Measurements from ENCODE around the gene SPDYE6.
"Not testable (repeated sequence)": the region's sequence is repeated elsewhere in the genome, so short reads cannot be mapped to it uniquely, and the experiment has no call there.

SPDYE6 gene

DNA sequence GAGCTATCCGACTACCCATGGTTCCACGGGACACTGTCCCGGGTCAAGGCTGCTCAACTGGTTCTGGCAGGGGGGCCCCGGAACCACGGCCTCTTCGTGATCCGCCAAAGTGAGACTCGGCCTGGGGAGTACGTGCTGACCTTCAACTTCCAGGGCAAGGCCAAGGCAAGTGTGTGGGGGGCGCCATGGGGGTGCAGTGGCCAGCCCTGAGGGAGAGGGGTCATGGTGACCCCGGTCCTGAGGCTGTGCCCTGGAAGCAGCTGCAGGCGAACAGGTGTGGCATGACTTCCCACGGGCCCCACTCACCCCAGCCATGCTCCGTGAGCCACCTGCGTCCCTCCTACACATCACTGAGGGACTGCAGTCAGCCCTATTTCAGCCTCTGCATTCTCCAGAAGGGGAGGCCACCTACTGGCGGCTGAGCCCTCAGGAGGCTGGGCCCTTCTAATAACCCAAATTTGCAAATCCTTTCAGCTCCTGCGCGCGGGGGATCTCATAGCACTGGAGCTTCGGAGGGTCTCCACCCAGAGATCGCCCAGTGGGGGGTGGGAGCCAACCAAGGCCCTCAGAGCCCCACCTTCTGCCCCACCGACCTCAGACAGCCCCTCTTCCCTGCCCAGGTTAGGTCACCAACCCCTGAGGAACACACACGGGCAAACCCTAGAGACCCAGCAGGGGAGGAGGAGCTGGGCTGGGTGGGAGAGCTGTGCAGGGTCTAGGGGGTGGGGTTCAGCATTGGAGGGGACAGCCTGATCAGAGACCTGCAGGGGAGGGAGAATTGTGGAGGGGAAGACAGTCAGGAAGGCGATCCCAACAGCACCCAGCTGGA is 38.8 kb downstream of the SPDYE6 start:
- no peak for DNase-seq

DNA sequence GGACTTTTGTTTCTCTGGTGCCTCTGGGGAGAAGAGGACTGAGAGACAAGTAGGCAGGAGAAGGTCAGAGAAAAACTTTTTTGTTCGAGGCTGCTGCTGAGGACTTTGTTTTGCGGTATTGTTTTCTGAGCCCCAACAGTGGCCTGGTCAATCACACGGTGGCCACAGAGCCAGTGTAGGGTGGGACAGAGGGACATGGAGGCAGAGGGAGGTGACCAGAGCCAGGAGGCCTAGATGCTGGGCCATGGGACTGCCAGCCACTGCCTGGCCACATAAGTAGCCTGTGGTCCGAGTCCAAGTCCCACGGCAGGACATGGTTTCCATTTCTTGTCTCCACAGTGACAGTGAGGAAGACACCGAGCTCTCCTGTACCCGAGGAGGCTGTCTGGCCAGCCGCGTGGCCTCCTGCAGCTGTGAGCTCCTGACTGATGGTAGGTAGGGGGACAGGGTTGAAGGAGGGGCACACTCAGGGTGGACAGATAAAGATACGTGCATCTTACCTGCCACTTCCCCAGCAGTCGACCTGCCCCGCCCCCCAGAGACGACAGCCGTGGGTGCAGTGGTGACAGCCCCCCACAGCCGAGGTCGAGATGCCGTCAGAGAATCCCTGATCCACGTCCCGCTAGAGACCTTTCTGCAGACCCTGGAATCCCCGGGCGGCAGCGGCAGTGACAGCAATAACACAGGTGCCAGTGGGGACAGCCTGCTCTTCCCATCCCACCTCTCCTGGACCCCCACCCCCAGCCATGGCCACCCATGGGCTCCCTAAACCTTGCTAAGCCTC is 42.1 kb downstream of the SPDYE6 start:
- DNase-seq: no peak

GRCh38 chr7:102312317-102312716 is 43.9 kb downstream of the SPDYE6 start:
- no peak for DNase-seq

GRCh38 chr7:102310414-102310815 is 45.8 kb downstream of the SPDYE6 start:
- peak; percentile 92 for DNase-seq

GRCh38 chr7:102306916-102307677 is 49.1 kb downstream of the SPDYE6 start:
- DNase-seq: no peak

DNA sequence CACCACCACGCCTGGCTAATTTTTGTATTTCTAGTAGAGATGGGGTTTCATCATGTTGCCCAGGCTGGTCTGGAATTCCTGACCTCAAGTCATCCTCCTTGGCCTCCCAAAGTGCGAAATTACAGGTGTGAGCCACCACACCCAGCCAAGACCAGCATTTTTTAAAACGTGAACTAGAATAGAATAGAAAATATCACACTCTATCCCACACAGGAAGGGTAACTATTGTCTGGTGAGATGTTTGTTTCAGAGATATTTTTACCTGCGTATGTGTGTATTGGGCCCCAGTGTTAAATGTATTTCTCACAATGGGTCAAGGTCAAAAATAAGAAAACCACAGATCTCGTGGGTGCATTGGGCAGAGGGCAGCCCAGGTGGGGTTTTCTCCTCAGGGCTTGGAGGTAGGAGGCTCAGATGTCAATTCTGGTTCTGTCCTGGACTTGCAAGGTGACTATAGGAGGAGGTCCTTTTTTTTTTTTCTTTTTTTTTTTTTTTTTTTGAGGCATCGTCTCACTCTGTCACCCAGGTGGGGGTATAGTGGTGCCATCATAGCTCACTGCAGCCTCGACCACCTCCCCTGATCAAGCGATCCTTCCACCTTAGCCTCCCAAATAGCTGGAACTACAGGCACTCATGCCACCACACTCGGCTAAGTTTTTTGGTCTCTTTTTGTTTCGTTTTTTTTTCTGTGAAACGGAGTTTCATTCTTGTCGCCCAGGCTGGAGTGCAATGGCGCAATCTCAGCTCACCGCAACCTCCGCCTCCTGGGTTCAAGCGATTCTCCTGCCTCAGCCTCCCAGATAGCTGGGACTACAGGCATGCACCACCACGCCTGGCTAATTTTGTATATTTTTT is 50.6 kb downstream of the SPDYE6 start:
- DNase-seq: no peak

GRCh38 chr7:102304668-102305067 is 51.6 kb downstream of the SPDYE6 start:
- DNase-seq: no peak

GRCh38 chr7:102303669-102304422 is 52.4 kb downstream of the SPDYE6 start:
- DNase-seq: no peak

DNA sequence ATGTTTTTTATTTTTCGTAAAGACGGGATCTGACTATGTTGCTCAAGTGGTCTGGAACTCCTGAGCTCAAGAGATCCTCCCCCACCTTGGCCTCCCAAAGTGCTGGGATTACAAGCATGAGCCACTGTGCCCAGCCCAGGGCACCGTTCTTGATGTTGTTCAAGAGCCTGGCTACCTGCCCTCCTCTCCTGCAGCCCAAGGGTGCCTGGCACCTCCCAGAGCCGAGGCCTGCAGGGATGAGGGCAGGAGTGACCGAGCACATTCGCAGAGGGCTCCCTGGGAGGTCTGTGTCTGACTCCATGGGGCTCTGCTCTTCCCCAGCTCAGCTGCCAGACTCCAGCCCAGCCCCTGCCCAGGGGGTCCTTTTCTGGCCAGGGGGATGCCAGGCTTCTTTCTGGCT is 54.2 kb downstream of the SPDYE6 start:
- no peak for DNase-seq

DNA sequence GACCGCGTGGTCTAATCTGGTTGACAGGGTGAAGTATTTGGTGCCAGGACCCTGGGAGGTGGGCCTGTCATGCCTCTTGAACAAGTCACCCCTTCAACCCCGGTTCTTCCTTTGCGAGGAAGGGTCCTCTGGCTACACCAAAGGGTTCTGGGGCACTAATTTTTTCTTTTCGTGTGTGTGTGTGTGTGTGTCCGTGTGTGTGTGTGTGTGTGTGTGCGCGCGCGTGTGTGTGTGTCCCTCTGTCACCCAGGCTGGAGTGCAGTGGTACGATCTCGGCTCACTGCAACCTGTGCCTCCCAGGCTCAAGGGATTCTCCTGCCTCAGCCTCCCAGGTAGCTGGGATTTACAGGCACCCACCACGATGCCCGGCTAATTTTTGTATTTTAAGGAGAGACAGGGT is 54.9 kb downstream of the SPDYE6 start:
- not testable (repeated sequence) for DNase-seq

DNA sequence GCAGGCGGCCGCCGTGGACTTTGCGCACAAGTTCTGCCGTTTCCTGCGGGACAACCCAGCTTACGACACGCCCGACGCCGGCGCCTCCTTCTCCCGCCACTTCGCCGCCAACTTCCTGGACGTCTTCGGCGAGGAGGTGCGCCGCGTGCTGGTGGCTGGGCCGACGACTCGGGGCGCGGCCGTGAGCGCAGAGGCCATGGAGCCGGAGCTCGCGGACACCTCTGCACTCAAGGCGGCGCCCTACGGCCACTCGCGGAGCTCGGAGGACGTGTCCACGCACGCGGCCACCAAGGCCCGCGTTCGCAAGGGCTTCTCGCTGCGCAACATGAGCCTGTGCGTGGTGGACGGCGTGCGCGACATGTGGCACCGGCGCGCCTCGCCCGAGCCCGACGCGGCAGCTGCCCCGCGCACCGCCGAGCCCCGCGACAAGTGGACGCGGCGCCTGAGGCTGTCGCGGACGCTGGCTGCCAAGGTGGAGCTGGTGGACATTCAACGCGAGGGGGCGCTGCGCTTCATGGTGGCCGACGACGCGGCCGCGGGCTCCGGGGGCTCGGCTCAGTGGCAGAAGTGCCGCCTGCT is 55.5 kb downstream of the SPDYE6 start:
- no peak for DNase-seq

- DNase-seq: no peak
Observed at GRCh38 chr7:102297487-102298218, 58.6 kb downstream of the SPDYE6 start.

- no peak for DNase-seq
Observed at GRCh38 chr7:102296514-102296913, 59.7 kb downstream of the SPDYE6 start.

DNA sequence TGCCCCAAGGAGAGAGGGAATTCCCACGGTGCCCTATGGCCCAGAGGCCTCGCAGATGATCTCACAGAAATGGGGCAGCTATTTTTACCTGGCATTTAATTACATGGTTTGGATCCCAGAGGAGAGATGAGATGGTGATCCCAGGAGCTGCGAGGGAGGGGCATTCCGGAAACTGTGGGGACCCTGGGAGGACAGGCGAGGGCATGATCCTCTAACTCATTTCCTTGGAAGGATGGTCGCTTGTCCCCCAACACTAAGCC is 60.1 kb downstream of the SPDYE6 start:
- DNase-seq: no peak
